COR-L47 (cell line): ENCODE results near the gene TMIE.
A peak's percentile ranks its signal among the peaks of the same experiment; 100 is the strongest.

Experiments
- DNase-seq: peaks from one replicate; lab custom pipeline; 2025; lab: John Stamatoyannopoulos, UW

The TMIE gene

GRCh38 chr3:46701181-46701939, at the start of gene TMIE:
TMIE (plus strand) TSS chr3:46701392; CDS start chr3:46701488, 96 bp downstream.
- DNase-seq = no peak

GRCh38 chr3:46655271-46655670, 45.9 kb upstream of the TMIE start:
- no peak for DNase-seq

- DNase-seq = peak; percentile 13
Measured at GRCh38 chr3:46656778-46657556, 44.2 kb upstream of the TMIE start.

GRCh38 chr3:46659285-46659684, 41.9 kb upstream of the TMIE start:
- peak; percentile 10 for DNase-seq

- DNase-seq = no peak
Measured at GRCh38 chr3:46660003-46660402, 41.2 kb upstream of the TMIE start.

GRCh38 chr3:46660543-46661523, 40.4 kb upstream of the TMIE start:
- DNase-seq = no peak

GRCh38 chr3:46661776-46662766, 39.1 kb upstream of the TMIE start:
- DNase-seq = no peak

- peak; percentile 67 for DNase-seq
Measured at GRCh38 chr3:46662771-46663551, 38.2 kb upstream of the TMIE start.

- DNase-seq = peak; percentile 88
Measured at GRCh38 chr3:46663591-46664135, 37.5 kb upstream of the TMIE start.

GRCh38 chr3:46664188-46664970, 36.8 kb upstream of the TMIE start:
- no peak for DNase-seq

GRCh38 chr3:46664971-46665762, 36.0 kb upstream of the TMIE start:
- no peak for DNase-seq

GRCh38 chr3:46665763-46666452, 35.3 kb upstream of the TMIE start:
- DNase-seq = peak; percentile 33

- DNase-seq = peak; percentile 29
Measured at GRCh38 chr3:46666453-46666845, 34.7 kb upstream of the TMIE start.

- no peak for DNase-seq
Measured at GRCh38 chr3:46667061-46667621, 34.1 kb upstream of the TMIE start.

- DNase-seq = no peak
Measured at GRCh38 chr3:46667657-46668056, 33.5 kb upstream of the TMIE start.

- no peak for DNase-seq
Measured at GRCh38 chr3:46668116-46668515, 33.1 kb upstream of the TMIE start.

- no peak for DNase-seq
Measured at GRCh38 chr3:46668591-46668990, 32.6 kb upstream of the TMIE start.
